Hippocampal formation (tissue), 2 donors: Measurements from ENCODE around the gene MEAK7.

Source experiments
- DNase-seq, 2 donors: peaks; one replicate each; lab custom pipeline; 2025; lab: John Stamatoyannopoulos, UW

MEAK7 gene

DNA sequence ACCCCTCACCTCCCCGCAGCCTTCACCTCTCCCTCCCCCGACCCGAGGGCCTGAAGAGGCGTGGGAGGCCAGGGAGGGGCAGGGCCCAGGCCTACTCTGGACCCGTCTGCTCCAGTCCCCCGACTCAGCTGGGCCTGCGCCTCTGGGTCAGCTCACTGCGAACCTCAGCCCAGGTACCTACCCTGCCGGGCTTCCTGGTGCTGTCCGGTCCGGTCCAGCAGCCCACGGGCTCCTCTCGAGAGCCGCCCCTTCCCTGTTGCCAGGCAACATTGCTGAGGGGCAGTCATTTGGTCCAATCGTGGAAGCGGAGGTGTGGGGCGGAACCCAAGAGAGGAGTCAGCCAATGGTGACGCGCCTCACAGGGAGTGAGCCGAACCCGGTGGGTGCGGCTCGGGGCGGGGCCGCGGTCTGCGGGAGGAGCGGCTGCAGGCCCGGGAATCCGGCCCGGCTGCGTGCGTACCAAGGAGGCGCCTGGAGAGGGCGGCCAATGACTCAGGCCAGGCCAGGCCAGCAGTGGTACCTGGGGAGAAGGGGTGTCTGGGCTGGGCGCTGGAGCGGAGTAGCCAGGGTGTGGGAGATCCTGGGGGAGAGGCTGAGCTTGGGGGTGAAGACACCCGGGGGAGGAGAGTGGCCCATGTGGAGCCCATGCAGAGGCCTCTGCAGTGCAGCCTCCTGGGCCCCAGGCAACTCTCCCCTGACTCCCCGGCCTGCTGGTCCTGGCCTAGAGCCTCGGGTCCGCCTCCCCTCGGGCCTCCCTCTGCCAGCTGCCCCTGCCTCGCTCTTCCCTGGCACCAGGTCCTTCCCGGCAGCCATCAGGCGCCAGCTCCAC lies at the start of gene MEAK7:
Gene MEAK7 (minus strand): TSS at position 240 of the 829 bp plus-strand sequence. CDS start 6,573 bp downstream, outside the sequence.
- DNase-seq = peak; percentile 97 to 99

DNA sequence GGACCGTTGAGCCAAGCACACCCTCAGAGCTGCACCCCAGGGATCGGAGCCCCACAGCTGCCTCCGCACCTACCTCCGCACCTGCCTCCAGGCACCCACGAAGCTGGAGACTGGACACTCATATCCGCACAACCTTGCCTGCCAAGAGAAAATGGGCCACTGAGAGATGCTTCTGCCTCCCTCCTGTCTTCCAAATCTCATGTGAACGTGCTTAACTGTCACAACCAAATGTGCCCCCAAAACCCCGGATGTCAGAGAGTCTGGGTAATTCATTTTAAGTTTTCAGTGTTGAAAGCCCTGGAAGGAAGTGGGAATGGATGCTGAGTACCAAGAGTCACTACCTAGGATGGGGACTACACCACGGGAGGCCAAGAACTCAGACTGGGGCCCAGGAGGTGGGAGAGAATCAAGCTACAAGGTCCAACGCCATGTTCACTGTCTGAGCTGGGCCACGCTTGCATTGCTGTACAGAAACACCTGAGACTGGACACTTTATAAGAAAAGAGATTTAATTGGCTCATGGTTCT lies 49.5 kb upstream of the MEAK7 start:
- no peak for DNase-seq

DNA sequence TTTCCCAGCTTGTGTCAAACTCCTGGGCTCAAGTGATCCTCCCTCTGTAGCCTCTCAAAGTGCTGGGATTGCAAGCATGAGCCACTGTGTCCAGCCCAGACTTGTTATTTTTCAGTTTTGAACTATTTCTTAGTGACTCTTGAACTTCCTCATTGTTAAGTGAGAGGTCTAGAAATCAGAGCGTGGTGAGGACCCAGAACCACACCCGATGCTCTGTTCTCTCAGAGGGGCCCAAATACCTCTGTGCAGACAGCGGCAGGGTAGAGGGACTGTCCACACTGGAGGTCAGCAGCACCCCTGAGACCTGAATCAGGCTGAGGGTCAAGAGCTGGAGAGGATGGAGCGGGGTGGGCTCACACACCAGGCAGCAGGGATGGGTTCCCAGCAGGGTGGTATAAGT lies 47.7 kb upstream of the MEAK7 start:
- no peak for DNase-seq

DNA sequence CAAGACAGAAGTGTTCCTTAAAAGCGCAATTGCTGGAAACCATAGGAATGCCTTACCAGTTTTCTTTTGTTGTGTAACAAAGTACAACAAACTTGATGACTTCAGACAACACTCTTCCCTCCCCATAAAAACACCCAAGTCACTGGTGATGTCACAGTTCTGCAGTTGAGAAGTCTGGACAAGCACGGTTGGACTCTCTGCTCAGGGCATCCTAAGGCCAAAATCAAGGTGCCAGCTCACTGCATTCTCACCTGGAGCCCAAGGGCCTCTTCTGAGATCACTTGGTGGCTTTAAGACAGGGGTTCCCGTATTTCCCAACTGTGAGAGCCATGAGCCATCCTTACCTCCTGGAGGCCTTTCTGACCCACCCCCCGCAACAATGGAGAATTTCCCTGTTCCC lies 45.6 kb upstream of the MEAK7 start:
- no peak for DNase-seq

DNA sequence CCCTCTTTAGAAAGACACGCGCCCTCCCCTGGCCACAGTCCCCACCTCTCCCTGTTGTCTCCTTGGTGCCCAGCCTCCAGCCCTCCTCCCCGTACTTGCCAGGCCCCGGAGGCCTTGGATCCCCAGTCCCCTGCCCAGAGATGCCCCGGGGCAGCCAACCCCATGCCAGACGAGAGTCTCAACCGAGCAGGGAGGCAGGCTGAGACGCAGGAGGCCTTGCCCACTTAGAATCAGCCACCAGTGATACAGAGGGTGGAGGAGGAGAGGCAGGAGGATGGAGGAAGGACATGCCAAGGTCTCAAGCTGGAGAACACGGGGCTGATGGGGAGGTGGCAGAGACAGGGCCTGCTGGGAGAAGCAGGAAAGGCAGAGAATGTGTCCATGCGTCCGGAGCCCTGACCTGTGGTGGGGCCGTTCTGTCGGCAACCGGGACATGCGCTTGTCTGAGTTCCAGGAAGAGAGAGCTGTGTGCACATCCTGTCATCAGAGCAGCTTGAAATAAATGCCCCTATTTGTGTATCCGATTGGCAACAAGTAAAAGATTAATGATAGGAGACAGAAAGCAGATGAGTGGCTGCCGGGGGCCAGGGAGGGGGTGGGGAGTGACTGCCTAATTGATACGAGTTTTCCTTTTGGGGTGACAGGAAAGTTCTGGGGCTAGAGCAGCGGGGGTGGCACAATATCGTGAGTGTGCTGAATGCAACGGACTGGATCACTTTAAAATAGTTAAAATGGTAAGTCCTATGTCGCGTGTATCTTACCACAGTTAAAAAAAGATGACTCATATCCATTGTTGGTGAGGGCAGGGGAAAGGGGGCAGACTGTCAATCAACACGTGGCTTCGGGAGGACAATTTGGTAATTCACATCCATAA lies 44.7 kb upstream of the MEAK7 start:
- DNase-seq = no peak

- DNase-seq = peak in 1 of 2 donors; percentile 49
Measured at GRCh38 chr16:84548508-84548907, 44.0 kb upstream of the MEAK7 start.

- DNase-seq = no peak
Measured at GRCh38 chr16:84547546-84548061, 43.1 kb upstream of the MEAK7 start.

DNA sequence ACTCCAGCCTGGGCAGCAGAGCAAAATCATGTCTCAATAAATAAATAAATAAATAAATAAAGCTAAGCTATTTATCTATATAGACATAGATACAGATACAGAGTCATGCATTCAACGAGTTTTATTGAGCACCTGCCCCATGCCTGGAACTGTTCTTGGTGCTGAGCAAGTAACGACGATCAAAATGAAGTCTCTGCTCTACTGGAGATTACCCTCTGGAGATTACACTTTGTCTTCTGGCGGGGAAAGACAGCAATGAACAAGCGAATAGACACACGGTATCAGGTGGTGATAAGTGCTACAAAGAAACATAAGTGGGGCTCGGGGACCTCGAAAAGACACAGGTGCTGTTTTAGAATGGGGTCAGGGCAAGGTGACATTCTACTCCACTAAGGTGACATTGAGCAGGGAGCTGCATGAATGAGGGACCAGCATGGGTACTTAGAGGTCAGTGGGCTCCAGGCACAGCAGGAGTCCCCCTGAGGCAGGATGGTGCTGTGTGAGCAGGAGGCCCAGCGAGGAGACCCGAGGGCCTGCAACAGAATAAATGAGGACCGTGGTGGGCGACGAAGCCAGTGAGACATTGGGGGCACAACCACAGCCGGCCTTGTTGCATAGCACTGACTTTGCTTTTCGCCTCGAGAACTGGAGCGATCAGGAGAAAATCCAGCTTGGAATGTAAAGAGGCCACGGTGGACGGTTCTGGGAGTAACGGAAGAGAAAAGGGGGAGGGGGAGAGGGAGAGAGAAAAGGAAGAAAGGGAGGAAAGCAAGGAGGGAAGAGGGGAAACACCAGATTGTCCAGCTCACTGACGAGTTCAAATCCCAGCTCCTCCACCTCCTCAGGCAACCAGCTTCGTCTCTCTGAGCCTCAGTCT lies 42.4 kb upstream of the MEAK7 start:
- DNase-seq = no peak

- DNase-seq = no peak
Measured at GRCh38 chr16:84545114-84545737, 40.8 kb upstream of the MEAK7 start.

- DNase-seq = no peak
Measured at GRCh38 chr16:84544031-84544773, 39.7 kb upstream of the MEAK7 start.

DNA sequence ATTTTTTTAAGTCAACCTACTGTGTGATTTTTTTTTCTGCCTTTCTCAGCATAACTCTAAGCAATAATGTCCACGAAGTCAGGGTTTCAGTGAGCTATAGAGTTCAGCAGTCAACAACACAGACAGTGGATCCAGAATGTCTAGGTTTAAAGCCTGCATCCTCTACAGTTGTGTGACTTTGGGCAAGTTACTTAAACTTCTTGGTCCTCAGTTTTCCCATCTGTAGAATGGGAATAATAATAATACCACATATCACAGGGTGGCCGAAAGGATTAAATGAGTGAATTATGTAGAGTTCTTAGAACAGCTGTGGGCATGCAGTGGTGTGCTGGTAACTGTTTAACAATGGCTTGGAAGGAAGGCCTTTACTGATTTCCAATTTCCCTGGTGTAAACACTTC lies 38.8 kb upstream of the MEAK7 start:
- DNase-seq = no peak

DNA sequence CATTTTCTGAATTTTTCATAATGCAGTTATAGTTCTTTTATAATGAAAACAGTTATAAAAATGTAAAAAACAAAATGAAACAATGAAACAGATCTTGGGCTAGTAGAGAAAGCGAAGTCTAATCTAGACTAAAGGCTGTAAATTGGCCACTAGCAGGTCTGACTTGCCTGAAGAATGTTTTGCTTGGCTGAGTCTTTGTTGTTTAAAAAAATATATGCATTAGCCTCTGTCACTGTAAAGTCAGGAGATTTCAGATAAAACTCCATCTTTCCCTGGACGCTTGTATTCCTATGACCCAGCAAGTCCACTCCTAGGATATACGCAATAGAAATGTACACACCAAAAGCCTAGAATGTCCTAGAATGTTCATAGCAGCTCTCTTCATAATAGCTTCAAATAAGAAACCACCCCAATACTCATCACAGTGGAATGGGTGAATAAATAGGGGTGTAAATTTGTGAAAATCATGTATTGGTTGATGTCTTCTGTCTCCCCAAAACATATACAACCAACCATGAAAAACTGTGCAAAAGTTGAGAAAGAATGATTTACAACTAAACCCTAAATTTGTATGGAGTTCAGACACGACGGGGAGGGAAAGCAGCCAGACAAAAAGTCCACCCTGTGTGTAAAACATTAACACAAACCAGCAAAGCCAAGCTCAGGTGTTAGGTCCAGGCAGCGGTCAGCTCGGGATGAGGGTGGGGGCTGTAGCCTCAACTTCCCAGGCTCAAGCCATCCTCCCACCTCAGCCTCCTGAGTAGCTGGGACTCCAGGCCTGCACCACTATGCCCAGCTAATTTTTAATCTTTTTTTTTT lies 37.7 kb upstream of the MEAK7 start:
- no peak for DNase-seq

GRCh38 chr16:84540194-84540593 lies 35.7 kb upstream of the MEAK7 start:
- DNase-seq = no peak

DNA sequence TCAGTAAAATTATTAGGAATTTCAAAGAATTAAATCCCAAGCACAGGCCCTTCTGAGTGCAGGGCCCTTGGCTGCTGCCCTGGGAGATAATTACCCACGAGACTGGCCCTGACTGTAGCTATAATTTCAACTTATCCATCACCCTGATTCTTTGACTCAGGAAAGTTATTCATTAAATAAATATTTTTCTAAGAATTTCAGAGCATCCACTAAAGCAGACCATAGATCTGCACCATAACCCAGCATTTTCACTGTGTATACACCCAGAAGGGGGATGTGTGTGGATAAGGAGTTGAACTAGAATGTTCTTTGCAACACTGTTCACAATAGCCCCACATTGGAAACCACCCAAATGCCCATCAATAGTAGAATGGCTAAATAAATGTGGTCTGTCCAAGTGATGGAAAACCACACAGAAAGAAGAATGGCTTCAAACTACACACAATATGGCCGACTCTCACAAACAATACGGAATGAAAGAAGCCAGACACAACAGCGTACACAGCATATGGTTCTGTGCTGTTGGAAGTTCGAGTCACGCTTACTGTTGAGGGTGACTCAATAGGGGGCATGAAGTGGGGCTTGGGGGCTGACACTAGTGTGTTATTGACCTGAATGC lies 33.9 kb upstream of the MEAK7 start:
- DNase-seq = no peak

DNA sequence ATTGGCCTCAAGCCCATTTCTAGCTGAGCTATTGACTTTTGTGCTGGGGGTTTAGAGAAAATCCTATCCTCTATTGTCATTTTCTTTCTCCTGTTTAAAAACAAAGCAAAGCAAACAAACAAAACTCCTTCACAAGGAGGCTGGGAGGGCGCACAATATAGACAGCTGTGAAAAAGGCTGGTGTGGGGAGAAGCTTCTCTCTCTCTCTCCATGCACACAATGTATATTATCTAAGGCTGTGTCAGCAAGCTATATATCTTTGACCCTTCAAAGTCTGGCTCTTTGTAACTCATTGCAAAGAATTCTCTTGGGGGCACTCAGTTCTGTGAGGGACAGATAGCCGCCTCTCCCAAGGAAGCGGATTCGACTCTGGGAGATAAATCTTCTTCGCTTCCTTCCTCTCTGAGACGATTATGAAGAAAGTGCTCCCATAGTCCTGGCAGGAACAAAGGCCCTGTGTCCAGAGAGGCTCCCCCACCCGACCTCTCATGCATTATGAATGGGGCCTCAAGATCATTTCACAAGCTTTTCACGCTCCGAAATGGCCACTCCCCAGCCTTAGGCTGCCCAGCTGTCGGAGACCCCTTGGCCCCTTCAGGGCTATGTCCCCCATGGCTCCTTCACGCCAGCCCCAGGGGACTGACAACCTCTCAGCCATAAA lies 33.2 kb upstream of the MEAK7 start:
- DNase-seq = no peak

DNA sequence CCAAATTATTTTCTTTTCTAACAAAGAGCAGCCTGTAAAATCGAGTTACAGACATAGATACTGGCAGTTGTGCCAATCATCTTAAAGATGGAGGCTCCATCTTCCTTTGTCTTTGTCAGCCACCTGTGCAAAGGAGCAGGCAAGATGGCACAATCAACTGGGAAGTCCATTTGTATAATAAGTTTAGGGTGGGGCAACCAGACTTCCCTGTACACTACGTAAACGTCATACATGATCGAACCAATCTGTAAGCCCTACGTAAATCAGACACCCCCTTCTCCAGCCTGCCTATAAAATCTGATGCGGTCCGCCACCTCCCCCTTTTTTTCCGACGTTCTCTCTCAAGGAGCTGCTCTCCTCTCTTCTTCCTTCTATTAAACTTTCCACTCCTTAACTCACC lies 31.4 kb upstream of the MEAK7 start:
- no peak for DNase-seq

DNA sequence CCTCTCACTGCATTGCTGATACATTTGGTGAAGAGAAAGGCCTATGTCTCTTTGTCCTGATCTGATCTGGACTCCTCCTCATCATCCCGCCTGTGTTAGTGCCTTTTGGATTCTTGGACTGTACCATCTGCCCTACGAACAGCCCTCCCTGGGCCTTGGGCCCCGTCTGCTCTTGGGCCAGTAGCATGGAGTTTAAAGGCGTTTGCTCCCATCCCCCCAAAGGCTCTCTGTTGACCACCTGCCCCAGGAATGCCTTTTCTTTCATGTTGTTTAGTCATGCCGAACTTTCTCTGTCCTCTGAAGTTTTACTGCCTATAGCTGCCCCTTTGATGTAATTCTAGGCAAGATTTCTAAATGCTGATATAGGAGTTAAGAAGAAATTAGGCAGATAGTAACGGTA lies 30.9 kb upstream of the MEAK7 start:
- DNase-seq = no peak

DNA sequence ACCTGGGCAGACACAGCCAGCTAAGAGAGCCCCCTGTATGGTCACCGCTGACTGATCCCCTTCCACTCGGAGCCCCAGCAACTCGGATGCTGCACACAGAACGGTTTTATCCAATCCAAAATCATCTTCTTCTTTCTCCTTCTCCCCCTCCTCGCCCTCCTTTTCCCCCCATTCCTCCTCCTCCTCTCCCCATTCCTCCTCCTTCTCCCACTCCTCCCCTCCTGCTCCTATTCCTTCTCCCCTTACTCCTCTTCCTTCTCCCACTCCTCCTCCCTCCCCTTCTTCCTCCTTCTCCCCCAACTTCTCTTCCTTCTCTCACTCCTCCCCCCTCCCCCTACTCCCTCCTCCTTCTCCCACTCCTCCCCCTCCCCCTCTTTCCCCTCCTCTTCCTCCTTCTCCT lies 30.4 kb upstream of the MEAK7 start:
- DNase-seq = no peak
